Keratinocyte (primary cell): ENCODE measurements around the gene PLCD1.

Experiments used
- CTCF ChIP-seq, 3 experiments: IDR thresholded peaks in 1 of 3; conservative IDR thresholded peaks in 1 of 3; optimal IDR thresholded peaks in 1 of 3; 2 replicates in 2 of 3; 3 replicates in 1 of 3; pipeline versions ENCODE3 to v1.5.1; 2011; ENCODE audit warnings: low read length in 3 of 3, mild to moderate bottlenecking in 3 of 3, moderate library complexity in 2 of 3, control low read depth in 1 of 3, inconsistent platforms in 1 of 3; ENCODE audit not compliant: insufficient read depth in 2 of 3; ENCODE audit errors: extremely low read depth in 1 of 3
- EZH2 ChIP-seq: IDR thresholded peaks from one replicate; pipeline ENCODE4 v1.6.1; 2012; ENCODE audit warnings: inconsistent platforms, mild to moderate bottlenecking, low read length, moderate library complexity

- TF ChIP-seq CTCF (optimal IDR thresholded peaks at IDR 0.05 in 1 of 3, IDR thresholded peaks at IDR 0.05 in 1 of 3, conservative IDR thresholded peaks at IDR 0.05 in 1 of 3; ENCODE audit: extremely low read depth in 1 of 3, insufficient read depth in 2 of 3, low read length in 3 of 3) (no peak), EZH2 (no peak)
These were observed 38.3 kb downstream of the PLCD1 start for GRCh38 chr3:37991109-37991508.
